ENCODE results near the gene PLXDC2. TPM values are rescaled to one million over a fixed set of nuclear protein-coding genes. Genes with fewer than 3 reads are reported as not detected.

PLXDC2 gene
- total and polyA plus RNA-seq, 2 experiments from 2014 or later, result 13.5 to 19.4 TPM

DNA sequence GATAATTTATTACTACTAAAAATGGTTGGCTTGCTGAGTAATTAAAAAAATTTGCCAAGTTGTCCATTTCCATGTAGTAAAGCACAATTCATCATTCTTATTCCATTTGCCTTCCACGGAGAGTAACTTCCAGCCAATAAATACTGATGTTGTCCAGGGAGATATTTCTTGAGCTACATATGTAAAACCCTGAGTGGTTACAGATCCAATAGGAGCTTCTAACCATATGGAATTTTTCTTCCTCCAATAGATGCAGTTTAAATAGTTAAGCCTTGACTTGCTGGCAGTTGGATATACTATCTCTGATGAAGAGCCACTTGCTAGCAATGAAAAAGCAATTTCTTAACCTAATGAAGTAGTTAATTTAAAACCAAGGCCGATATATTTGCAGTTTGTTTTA is 271.1 kb downstream of the PLXDC2 start (continued):
- TF ChIP-seq, protein P1, sequence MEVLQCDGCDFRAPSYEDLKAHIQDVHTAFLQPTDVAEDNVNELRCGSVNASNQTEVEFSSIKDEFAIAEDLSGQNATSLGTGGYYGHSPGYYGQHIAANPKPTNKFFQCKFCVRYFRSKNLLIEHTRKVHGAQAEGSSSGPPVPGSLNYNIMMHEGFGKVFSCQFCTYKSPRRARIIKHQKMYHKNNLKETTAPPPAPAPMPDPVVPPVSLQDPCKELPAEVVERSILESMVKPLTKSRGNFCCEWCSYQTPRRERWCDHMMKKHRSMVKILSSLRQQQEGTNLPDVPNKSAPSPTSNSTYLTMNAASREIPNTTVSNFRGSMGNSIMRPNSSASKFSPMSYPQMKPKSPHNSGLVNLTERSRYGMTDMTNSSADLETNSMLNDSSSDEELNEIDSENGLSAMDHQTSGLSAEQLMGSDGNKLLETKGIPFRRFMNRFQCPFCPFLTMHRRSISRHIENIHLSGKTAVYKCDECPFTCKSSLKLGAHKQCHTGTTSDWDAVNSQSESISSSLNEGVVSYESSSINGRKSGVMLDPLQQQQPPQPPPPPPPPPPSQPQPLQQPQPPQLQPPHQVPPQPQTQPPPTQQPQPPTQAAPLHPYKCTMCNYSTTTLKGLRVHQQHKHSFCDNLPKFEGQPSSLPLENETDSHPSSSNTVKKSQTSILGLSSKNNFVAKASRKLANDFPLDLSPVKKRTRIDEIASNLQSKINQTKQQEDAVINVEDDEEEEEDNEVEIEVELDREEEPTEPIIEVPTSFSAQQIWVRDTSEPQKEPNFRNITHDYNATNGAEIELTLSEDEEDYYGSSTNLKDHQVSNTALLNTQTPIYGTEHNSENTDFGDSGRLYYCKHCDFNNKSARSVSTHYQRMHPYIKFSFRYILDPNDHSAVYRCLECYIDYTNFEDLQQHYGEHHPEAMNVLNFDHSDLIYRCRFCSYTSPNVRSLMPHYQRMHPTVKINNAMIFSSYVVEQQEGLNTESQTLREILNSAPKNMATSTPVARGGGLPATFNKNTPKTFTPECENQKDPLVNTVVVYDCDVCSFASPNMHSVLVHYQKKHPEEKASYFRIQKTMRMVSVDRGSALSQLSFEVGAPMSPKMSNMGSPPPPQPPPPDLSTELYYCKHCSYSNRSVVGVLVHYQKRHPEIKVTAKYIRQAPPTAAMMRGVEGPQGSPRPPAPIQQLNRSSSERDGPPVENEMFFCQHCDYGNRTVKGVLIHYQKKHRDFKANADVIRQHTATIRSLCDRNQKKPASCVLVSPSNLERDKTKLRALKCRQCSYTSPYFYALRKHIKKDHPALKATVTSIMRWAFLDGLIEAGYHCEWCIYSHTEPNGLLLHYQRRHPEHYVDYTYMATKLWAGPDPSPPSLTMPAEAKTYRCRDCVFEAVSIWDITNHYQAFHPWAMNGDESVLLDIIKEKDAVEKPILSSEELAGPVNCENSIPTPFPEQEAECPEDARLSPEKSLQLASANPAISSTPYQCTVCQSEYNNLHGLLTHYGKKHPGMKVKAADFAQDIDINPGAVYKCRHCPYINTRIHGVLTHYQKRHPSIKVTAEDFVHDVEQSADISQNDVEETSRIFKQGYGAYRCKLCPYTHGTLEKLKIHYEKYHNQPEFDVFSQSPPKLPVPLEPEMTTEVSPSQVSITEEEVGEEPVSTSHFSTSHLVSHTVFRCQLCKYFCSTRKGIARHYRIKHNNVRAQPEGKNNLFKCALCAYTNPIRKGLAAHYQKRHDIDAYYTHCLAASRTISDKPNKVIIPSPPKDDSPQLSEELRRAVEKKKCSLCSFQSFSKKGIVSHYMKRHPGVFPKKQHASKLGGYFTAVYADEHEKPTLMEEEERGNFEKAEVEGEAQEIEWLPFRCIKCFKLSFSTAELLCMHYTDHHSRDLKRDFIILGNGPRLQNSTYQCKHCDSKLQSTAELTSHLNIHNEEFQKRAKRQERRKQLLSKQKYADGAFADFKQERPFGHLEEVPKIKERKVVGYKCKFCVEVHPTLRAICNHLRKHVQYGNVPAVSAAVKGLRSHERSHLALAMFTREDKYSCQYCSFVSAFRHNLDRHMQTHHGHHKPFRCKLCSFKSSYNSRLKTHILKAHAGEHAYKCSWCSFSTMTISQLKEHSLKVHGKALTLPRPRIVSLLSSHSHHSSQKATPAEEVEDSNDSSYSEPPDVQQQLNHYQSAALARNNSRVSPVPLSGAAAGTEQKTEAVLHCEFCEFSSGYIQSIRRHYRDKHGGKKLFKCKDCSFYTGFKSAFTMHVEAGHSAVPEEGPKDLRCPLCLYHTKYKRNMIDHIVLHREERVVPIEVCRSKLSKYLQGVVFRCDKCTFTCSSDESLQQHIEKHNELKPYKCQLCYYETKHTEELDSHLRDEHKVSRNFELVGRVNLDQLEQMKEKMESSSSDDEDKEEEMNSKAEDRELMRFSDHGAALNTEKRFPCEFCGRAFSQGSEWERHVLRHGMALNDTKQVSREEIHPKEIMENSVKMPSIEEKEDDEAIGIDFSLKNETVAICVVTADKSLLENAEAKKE (CRISPR knock-in tag; IDR thresholded peaks at IDR 0.05), result no peak
- TF ChIP-seq ZNF331 (CRISPR knock-in tag; IDR thresholded peaks at IDR 0.05; ENCODE audit: low read depth) (no peak), NANOG (IDR thresholded peaks at IDR 0.05; ENCODE audit: borderline replicate concordance) (no peak), EZH2 (IDR thresholded peaks at IDR 0.05; ENCODE audit: low read depth, unreplicated experiment) (no peak), ZNF114 (CRISPR knock-in tag; IDR thresholded peaks at IDR 0.05) (no peak)

DNA sequence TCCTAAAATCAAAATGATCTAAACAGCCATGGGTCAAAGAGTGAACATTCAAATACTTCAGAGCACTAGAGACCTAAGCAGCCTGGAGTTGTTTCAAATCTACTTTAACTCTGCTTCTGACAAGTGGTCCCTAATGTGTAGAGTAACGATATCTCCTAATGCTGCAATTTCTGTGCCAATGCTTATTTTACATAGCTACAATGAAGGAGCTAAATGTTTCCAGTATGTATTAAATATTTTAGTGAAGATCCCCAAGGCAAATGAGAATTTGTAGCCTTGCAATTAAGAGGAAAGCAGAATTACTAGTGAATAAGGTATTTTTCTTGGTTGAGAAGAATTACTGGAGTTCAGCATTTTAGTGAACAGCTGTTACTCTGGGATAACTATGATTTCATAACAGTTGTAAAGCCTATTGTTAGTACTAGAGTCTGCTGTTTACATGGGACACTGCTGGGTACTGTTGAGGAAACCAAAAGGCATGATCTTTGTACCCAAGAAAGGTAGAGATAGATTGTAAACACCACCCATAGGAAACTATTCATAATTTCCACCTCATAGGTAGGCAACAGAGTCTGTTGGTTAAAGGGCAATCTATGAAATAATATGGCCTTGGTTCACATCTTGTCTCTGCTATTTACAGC is 271.9 kb downstream of the PLXDC2 start:
- H3K27me3 ChIP-seq (ENCODE audit: insufficient read depth), result no peaks in the 10 kb centered on the region
- H3K4me1 ChIP-seq (ENCODE audit: insufficient read depth), result no peaks in the 10 kb centered on the region
- H3K79me2 ChIP-seq (replicated peaks; ENCODE audit: insufficient read depth), result no peaks in the 10 kb centered on the region
- Mint-ChIP-seq H3K36me3 (ENCODE audit: low read depth) (peaks cover 6% of the 10 kb centered on the region; the same call in 2 of the 3 replicates), H3K4me1 (peaks cover 16% of the 10 kb centered on the region), H3K4me3 (no peak overlapping the region), H3K27ac (no peak overlapping the region), H3K9me3 (no peaks in the 10 kb centered on the region; the same call in 2 of the 3 replicates), H3K27me3 (ENCODE audit: insufficient read depth, low read depth, poor library complexity) (no peaks in the 10 kb centered on the region)
- no peak overlapping the region for H3K4me3 ChIP-seq
- no peak overlapping the region for H3K4me2 ChIP-seq
- H3K36me3 ChIP-seq (ENCODE audit: insufficient read depth), result no peaks in the 10 kb centered on the region
- DNase-seq (ENCODE audit: low spot score) (no peak), ATAC-seq (no peak)
- H2AFZ ChIP-seq, result no peak overlapping the region
- no peaks in the 10 kb centered on the region for H3K9me2 ChIP-seq (ENCODE audit: insufficient read depth)
- H3K27ac ChIP-seq (ENCODE audit: low read depth), result no peak overlapping the region
- no peaks in the 10 kb centered on the region for H3F3A ChIP-seq (replicated peaks; ENCODE audit: low read depth)
- H4K20me1 ChIP-seq (replicated peaks; ENCODE audit: insufficient read depth), result no peaks in the 10 kb centered on the region
- TF ChIP-seq STAT1 (IDR thresholded peaks at IDR 0.05; ENCODE audit: unreplicated experiment) (no peak), ZNF331 (CRISPR knock-in tag; IDR thresholded peaks at IDR 0.05; ENCODE audit: low read depth) (no peak), NANOG (IDR thresholded peaks at IDR 0.05; ENCODE audit: borderline replicate concordance) (no peak), CREB1 (CRISPR knock-in tag; IDR thresholded peaks at IDR 0.05; ENCODE audit: low read depth) (no peak), JUNB (IDR thresholded peaks at IDR 0.05; ENCODE audit: unreplicated experiment) (no peak), EZH2 (IDR thresholded peaks at IDR 0.05; ENCODE audit: low read depth, unreplicated experiment) (no peak)
- TF ChIP-seq, protein P2, sequence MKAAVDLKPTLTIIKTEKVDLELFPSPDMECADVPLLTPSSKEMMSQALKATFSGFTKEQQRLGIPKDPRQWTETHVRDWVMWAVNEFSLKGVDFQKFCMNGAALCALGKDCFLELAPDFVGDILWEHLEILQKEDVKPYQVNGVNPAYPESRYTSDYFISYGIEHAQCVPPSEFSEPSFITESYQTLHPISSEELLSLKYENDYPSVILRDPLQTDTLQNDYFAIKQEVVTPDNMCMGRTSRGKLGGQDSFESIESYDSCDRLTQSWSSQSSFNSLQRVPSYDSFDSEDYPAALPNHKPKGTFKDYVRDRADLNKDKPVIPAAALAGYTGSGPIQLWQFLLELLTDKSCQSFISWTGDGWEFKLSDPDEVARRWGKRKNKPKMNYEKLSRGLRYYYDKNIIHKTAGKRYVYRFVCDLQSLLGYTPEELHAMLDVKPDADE (IDR thresholded peaks at IDR 0.05), result no peak
- TF ChIP-seq, protein P3, sequence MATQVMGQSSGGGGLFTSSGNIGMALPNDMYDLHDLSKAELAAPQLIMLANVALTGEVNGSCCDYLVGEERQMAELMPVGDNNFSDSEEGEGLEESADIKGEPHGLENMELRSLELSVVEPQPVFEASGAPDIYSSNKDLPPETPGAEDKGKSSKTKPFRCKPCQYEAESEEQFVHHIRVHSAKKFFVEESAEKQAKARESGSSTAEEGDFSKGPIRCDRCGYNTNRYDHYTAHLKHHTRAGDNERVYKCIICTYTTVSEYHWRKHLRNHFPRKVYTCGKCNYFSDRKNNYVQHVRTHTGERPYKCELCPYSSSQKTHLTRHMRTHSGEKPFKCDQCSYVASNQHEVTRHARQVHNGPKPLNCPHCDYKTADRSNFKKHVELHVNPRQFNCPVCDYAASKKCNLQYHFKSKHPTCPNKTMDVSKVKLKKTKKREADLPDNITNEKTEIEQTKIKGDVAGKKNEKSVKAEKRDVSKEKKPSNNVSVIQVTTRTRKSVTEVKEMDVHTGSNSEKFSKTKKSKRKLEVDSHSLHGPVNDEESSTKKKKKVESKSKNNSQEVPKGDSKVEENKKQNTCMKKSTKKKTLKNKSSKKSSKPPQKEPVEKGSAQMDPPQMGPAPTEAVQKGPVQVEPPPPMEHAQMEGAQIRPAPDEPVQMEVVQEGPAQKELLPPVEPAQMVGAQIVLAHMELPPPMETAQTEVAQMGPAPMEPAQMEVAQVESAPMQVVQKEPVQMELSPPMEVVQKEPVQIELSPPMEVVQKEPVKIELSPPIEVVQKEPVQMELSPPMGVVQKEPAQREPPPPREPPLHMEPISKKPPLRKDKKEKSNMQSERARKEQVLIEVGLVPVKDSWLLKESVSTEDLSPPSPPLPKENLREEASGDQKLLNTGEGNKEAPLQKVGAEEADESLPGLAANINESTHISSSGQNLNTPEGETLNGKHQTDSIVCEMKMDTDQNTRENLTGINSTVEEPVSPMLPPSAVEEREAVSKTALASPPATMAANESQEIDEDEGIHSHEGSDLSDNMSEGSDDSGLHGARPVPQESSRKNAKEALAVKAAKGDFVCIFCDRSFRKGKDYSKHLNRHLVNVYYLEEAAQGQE (IDR thresholded peaks at IDR 0.05; ENCODE audit: unreplicated experiment), result no peak
- TF ChIP-seq, protein P4, sequence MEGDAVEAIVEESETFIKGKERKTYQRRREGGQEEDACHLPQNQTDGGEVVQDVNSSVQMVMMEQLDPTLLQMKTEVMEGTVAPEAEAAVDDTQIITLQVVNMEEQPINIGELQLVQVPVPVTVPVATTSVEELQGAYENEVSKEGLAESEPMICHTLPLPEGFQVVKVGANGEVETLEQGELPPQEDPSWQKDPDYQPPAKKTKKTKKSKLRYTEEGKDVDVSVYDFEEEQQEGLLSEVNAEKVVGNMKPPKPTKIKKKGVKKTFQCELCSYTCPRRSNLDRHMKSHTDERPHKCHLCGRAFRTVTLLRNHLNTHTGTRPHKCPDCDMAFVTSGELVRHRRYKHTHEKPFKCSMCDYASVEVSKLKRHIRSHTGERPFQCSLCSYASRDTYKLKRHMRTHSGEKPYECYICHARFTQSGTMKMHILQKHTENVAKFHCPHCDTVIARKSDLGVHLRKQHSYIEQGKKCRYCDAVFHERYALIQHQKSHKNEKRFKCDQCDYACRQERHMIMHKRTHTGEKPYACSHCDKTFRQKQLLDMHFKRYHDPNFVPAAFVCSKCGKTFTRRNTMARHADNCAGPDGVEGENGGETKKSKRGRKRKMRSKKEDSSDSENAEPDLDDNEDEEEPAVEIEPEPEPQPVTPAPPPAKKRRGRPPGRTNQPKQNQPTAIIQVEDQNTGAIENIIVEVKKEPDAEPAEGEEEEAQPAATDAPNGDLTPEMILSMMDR (conservative IDR thresholded peaks at IDR 0.05; ENCODE audit: low read depth in 2 of 2), result no peak
